B cell (primary cell): ENCODE measurements around the gene HDC. TPM values are rescaled to one million over a fixed set of nuclear protein-coding genes. Genes with fewer than 3 reads are reported as not detected.

Source experiments
- ATAC-seq: fragments of 200-7000 bp; cut with Tn5 transposase; one replicate; pipeline ENCODE4 v1.10.0; 2021; ENCODE audit warnings: low read depth, mild to moderate bottlenecking, moderate number of reproducible peaks, moderate library complexity
- CTCF ChIA-PET: fragments of 350-600 bp; sonication (Branson Sonifier 250); formaldehyde crosslinking; loops from one replicate; lab custom pipeline; 2021; ENCODE audit warnings: antibody characterized with exemption, inconsistent platforms; lab: Charles Lee
- POLR2A ChIA-PET: fragments of 350-600 bp; sonication (Branson Sonifier 250); formaldehyde crosslinking; loops from one replicate; lab custom pipeline; 2021; ENCODE audit warnings: antibody characterized with exemption; lab: Charles Lee
- DNase-seq: peaks from one replicate; pipeline ENCODE4 v3.0.0; 2013
- H2AFZ ChIP-seq: 2 replicates; pipeline ENCODE4 v1.6.1; 2012; ENCODE audit warnings: mild to moderate bottlenecking, low read depth, low read length; ENCODE audit not compliant: insufficient read depth, poor library complexity, severe bottlenecking
- H3K27ac ChIP-seq, 2 donors: 1 replicate in 1 of 2; 2 replicates in 1 of 2; pipeline ENCODE4 v1.5.1; 2012 to 2013; ENCODE audit warnings: low read length in 2 of 2, mild to moderate bottlenecking in 2 of 2, moderate library complexity in 1 of 2
- H3K27me3 ChIP-seq, 4 experiments: fragments of 200-600 bp in 1 of 4; sonication (generic) in 1 of 4; replicated peaks in 1 of 4; 1 replicate in 2 of 4; 2 replicates in 2 of 4; pipeline versions ENCODE4 v1.6.1 to v1.7.0; 2013 to 2016; ENCODE audit warnings: low read length in 3 of 4, mild to moderate bottlenecking in 2 of 4, mixed read lengths in 1 of 4, moderate library complexity in 1 of 4; ENCODE audit not compliant: insufficient read depth in 4 of 4, control insufficient read depth in 3 of 4; ENCODE audit errors: control extremely low read depth in 1 of 4
- H3K36me3 ChIP-seq, 2 experiments: replicated peaks in 1 of 2; 1 replicate in 1 of 2; 2 replicates in 1 of 2; pipeline versions ENCODE4 v1.6.1 to v1.7.1; 2013; ENCODE audit warnings: low read length in 1 of 2; ENCODE audit not compliant: insufficient read depth in 2 of 2, control insufficient read depth in 1 of 2; ENCODE audit errors: control extremely low read depth in 1 of 2, extremely low read depth in 1 of 2
- H3K4me1 ChIP-seq, 2 donors: fragments of 200-600 bp in 1 of 2; sonication (generic) in 1 of 2; 1 replicate in 1 of 2; 2 replicates in 1 of 2; pipeline versions ENCODE4 v1.5.1 to v1.6.1; 2013 to 2017; ENCODE audit warnings: low read length in 2 of 2; ENCODE audit not compliant: control insufficient read depth in 2 of 2, insufficient read depth in 2 of 2
- H3K4me2 ChIP-seq: replicated peaks from 2 replicates; pipeline ENCODE3; 2012; ENCODE audit warnings: mild to moderate bottlenecking, low read depth, low read length; ENCODE audit not compliant: poor library complexity, severe bottlenecking
- H3K4me3 ChIP-seq, 5 experiments: fragments of 200-600 bp in 1 of 5; sonication (generic) in 1 of 5; 1 replicate in 3 of 5; 2 replicates in 2 of 5; pipeline versions ENCODE4 v1.5.1 to v1.7.0; 2011 to 2016; ENCODE audit warnings: low read length in 4 of 5, mild to moderate bottlenecking in 4 of 5, low read depth in 2 of 5, control low read depth in 1 of 5, moderate library complexity in 1 of 5; ENCODE audit not compliant: insufficient read depth in 1 of 5; ENCODE audit errors: control extremely low read depth in 1 of 5, extremely low read depth in 1 of 5
- H3K79me2 ChIP-seq: fragments of 200-600 bp; sonication (generic); one replicate; pipeline ENCODE4 v1.6.0; 2016; ENCODE audit warnings: low read length; ENCODE audit not compliant: control insufficient read depth, insufficient read depth
- H3K9ac ChIP-seq: fragments of 200-600 bp; sonication (generic); 2 replicates; pipeline ENCODE4 v1.6.1; 2017; ENCODE audit warnings: mild to moderate bottlenecking, low read length, moderate library complexity
- H3K9me3 ChIP-seq, 3 donors: one replicate each; pipeline versions ENCODE4 v1.6.1 to v1.7.1; 2013; ENCODE audit warnings: low read length in 2 of 3; ENCODE audit not compliant: control insufficient read depth in 2 of 3, insufficient read depth in 1 of 3; ENCODE audit errors: control extremely low read depth in 1 of 3
- H4K20me1 ChIP-seq: 2 replicates; pipeline ENCODE4 v1.6.0; 2012; ENCODE audit warnings: mild to moderate bottlenecking, low read length; ENCODE audit not compliant: insufficient read depth, control insufficient read depth, poor library complexity, severe bottlenecking
- H3K27ac Mint-ChIP-seq: one replicate; pipeline ENCODE4 v1.8.0; 2021; ENCODE audit warnings: mixed read lengths
- H3K27me3 Mint-ChIP-seq: one replicate; pipeline ENCODE4 v1.8.0; 2021; ENCODE audit warnings: mixed read lengths
- H3K4me1 Mint-ChIP-seq: one replicate; pipeline ENCODE4 v1.8.0; 2021; ENCODE audit warnings: mixed read lengths
- H3K4me3 Mint-ChIP-seq: one replicate; pipeline ENCODE4 v1.8.0; 2021; ENCODE audit warnings: mixed read lengths
- H3K9me3 Mint-ChIP-seq: one replicate; pipeline ENCODE4 v1.8.0; 2022; ENCODE audit warnings: mixed read lengths; ENCODE audit not compliant: insufficient read depth
- CTCF ChIP-seq: fragments of 200-600 bp; IDR thresholded peaks from one replicate; pipeline ENCODE4 v1.8.0; 2022; ENCODE audit warnings: antibody characterized with exemption, mild to moderate bottlenecking
- EZH2 ChIP-seq: IDR thresholded peaks from 2 replicates; pipeline ENCODE4 v1.6.1; 2012; ENCODE audit warnings: borderline replicate concordance, low read depth, mild to moderate bottlenecking, moderate library complexity, low read length; ENCODE audit not compliant: insufficient read depth, poor library complexity, severe bottlenecking
- WGBS: methylation state at CpG from one replicate; pipeline ENCODE4 v1.1.5; 2013; ENCODE audit warnings: missing lambda C conversion rate; ENCODE audit not compliant: insufficient coverage; 5-methylcytosine and 5-hydroxymethylcytosine counted together
- intact Hi-C: fragments of 100-400 bp; cut with micrococcal nuclease; formaldehyde crosslinking; loops from one replicate; pipeline ENCODE4 v1.10.0; 2022
- polyA plus RNA-seq: library from polyadenylated mRNA; depleted of rRNA; stranded (reverse); fragments of >200 nt; gene quantifications from 2 replicates; pipeline ENCODE4 v1.2.3, GENCODE V29; 2012
- total RNA-seq, 2 donors: library from RNA; stranded (reverse); fragments of 120-200 nt in 1 of 2; gene quantifications; 1 replicate in 1 of 2; 2 replicates in 1 of 2; pipeline versions ENCODE4 v1.2.3 to v1.2.4, GENCODE V29; 2013 to 2022

The HDC gene
- total and polyA plus RNA-seq, 2 donors (not counting 1 experiment from before 2014, with no cell fraction given): 0.88 TPM; not detected in 1

DNA sequence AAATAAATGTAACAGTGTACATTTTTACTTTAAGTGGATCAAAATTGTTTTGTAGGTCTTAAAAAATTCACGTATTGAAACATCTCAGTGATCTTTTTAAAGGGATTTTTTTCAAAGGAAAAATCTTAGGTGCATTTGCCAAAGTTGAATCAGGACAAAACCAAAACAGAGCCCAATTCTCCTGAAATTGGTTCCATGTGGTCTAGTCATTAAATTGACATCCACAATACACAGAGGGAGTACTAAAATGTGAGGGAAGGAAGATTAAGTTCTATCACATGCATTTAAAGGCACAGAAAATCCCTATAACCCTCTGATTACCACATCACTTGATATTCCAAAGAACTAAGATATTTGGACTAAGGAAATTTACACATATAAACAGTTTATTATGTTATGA lies 39.3 kb upstream of the HDC start:
- Histone ChIP-seq H3K36me3 (peaks cover 5 to 30% of the 10 kb centered on the region in 2 experiments), H3K9me3 (peaks cover 0 to 8% (median 6%) of the 10 kb centered on the region in 3 donors), H3K79me2 (peaks cover 5% of the 10 kb centered on the region), H2AFZ (no peak overlapping the region), H3K4me1 (peaks cover 6 to 8% of the 10 kb centered on the region in 2 donors), H3K27ac (no peak overlapping the region), H4K20me1 (no peaks in the 10 kb centered on the region), H3K9ac (no peak overlapping the region), H3K4me3 (no peak overlapping the region), H3K27me3 (no peaks in the 10 kb centered on the region), H3K4me2 (no peak overlapping the region)
- intact Hi-C loops: no loop called here
- ChIA-PET POLR2A (no interaction called here), CTCF (no interaction called here)
- DNase-seq (no peak), ATAC-seq (no peak)
- H3K27me3 Mint-ChIP-seq: no peaks in the 10 kb centered on the region
- no CpG with 5 or more reads among the region's 1 CpG for WGBS
- TF ChIP-seq CTCF: no peak
- no peak for TF ChIP-seq EZH2
- no peak overlapping the region for H3K4me3 Mint-ChIP-seq
- H3K4me1 Mint-ChIP-seq: peaks cover 9% of the 10 kb centered on the region
- no peaks in the 10 kb centered on the region for H3K9me3 Mint-ChIP-seq
- H3K27ac Mint-ChIP-seq: no peak overlapping the region

DNA sequence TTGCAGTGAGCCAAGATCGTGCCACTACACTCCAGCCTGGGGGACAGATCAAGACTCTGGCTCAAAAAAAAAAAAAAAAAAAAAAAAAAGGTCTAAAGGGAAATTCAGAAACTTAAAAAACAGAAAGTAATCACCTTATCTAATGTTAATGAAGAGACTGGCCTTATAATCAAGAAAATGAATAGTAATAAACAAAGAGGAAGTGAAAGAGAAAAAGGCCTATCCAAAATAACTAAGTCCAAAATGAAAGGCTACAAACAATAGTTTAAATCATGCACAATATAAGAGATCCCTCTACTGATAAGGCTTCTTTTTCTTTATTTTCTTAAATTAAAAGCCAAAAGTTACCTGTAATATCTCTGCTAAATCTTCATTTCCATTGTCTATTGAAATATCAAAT lies 37.1 kb upstream of the HDC start:
- Histone ChIP-seq H3K4me1 (peaks cover 6 to 8% of the 10 kb centered on the region in 2 donors), H3K9me3 (peaks cover 0 to 5% (median 0%) of the 10 kb centered on the region in 3 donors), H3K9ac (no peak overlapping the region), H3K27me3 (no peaks in the 10 kb centered on the region), H3K4me2 (peak overlapping the region; percentile 3), H3K79me2 (no peaks in the 10 kb centered on the region), H3K27ac (peak overlapping the region in 1 of 2 donors; percentile 62), H3K36me3 (peaks cover 3 to 30% of the 10 kb centered on the region in 2 experiments), H3K4me3 (no peak overlapping the region), H4K20me1 (no peaks in the 10 kb centered on the region), H2AFZ (no peak overlapping the region)
- H3K27me3 Mint-ChIP-seq: no peaks in the 10 kb centered on the region
- no peak for TF ChIP-seq EZH2
- no peak for TF ChIP-seq CTCF
- ATAC-seq: peak; percentile 36
- ChIA-PET CTCF (interaction anchor here (1.8 kb wide), 1 partner anchor 13 kb away, joined by 10 read pairs; no protein-coding TSS in a partner anchor), POLR2A (no interaction called here)
- WGBS: no CpG with 5 or more reads among the region's 1 CpG
- intact Hi-C loops: no loop called here
- H3K27ac Mint-ChIP-seq: no peak overlapping the region
- H3K4me3 Mint-ChIP-seq: no peak overlapping the region
- H3K9me3 Mint-ChIP-seq: no peaks in the 10 kb centered on the region
- DNase-seq: peak; percentile 18
- H3K4me1 Mint-ChIP-seq: peaks cover 9% of the 10 kb centered on the region
